H9 (cell line): ENCODE measurements around the gene NANOS3. TPM values are rescaled to one million over a fixed set of nuclear protein-coding genes. Genes with fewer than 3 reads are reported as not detected.

Experiments
- DNase-seq: peaks from one replicate; pipeline ENCODE4 v3.0.0-alpha.2; 2017
- H2AFZ ChIP-seq: one replicate; pipeline ENCODE4 v1.6.1; 2013; ENCODE audit warnings: mild to moderate bottlenecking, low read length, control low read depth, moderate library complexity
- H2AK5ac ChIP-seq: 2 replicates; pipeline ENCODE4 v1.6.1; 2013; ENCODE audit warnings: low read length, control low read depth, mixed read lengths; ENCODE audit not compliant: insufficient read length
- H2BK120ac ChIP-seq: one replicate; pipeline ENCODE4 v1.6.1; 2013; ENCODE audit warnings: low read depth, mild to moderate bottlenecking, low read length, control low read depth, inconsistent platforms; ENCODE audit not compliant: poor library complexity, severe bottlenecking
- H2BK12ac ChIP-seq: 2 replicates; pipeline ENCODE4 v1.6.1; 2013; ENCODE audit warnings: low read length, control low read depth, mixed read lengths, low read depth; ENCODE audit not compliant: insufficient read length
- H2BK15ac ChIP-seq: 2 replicates; pipeline ENCODE4 v1.6.1; 2013; ENCODE audit warnings: low read depth, low read length, control low read depth
- H2BK20ac ChIP-seq: one replicate; pipeline ENCODE4 v1.6.1; 2013; ENCODE audit warnings: low read depth, mild to moderate bottlenecking, low read length, control low read depth, inconsistent platforms; ENCODE audit not compliant: poor library complexity, severe bottlenecking
- H2BK5ac ChIP-seq: 2 replicates; pipeline ENCODE4 v1.6.1; 2013; ENCODE audit warnings: low read length, control low read depth, mixed read lengths; ENCODE audit not compliant: insufficient read length
- H3K14ac ChIP-seq: 2 replicates; pipeline ENCODE4 v1.6.1; 2013; ENCODE audit warnings: low read length, control low read depth; ENCODE audit not compliant: insufficient read depth
- H3K18ac ChIP-seq: 2 replicates; pipeline ENCODE4 v1.6.1; 2013; ENCODE audit warnings: low read depth, mild to moderate bottlenecking, mixed read lengths, low read length, control low read depth; ENCODE audit not compliant: insufficient read length
- H3K23ac ChIP-seq: 2 replicates; pipeline ENCODE4 v1.6.1; 2013; ENCODE audit warnings: low read length, control low read depth, mixed read lengths, low read depth; ENCODE audit not compliant: insufficient read length
- H3K23me2 ChIP-seq: 2 replicates; pipeline ENCODE4 v1.6.1; 2013; ENCODE audit warnings: low read depth, mild to moderate bottlenecking, mixed read lengths, low read length, control low read depth; ENCODE audit not compliant: insufficient read length, poor library complexity, severe bottlenecking
- H3K27ac ChIP-seq: 2 replicates; pipeline ENCODE4 v1.5.1; 2013; ENCODE audit warnings: low read length, control low read depth, mixed read lengths, low read depth; ENCODE audit not compliant: insufficient read length
- H3K27me3 ChIP-seq: 2 replicates; pipeline ENCODE4 v1.6.1; 2013; ENCODE audit warnings: low read length, control low read depth, inconsistent platforms; ENCODE audit not compliant: insufficient read depth
- H3K4ac ChIP-seq: 2 replicates; pipeline ENCODE4 v1.6.1; 2013; ENCODE audit warnings: low read depth, mild to moderate bottlenecking, control low read depth, inconsistent platforms, low read length, moderate library complexity
- H3K4me1 ChIP-seq: 2 replicates; pipeline ENCODE4 v1.6.1; 2013; ENCODE audit warnings: low read length, control low read depth, inconsistent platforms; ENCODE audit not compliant: insufficient read depth
- H3K4me2 ChIP-seq: 2 replicates; pipeline ENCODE4 v1.6.1; 2013; ENCODE audit warnings: low read length, control low read depth, mixed read lengths; ENCODE audit not compliant: insufficient read length, insufficient read depth
- H3K56ac ChIP-seq: 2 replicates; pipeline ENCODE4 v1.6.1; 2013; ENCODE audit warnings: low read depth, mild to moderate bottlenecking, mixed read lengths, low read length, control low read depth; ENCODE audit not compliant: insufficient read length
- H3K79me1 ChIP-seq: 2 replicates; pipeline ENCODE4 v1.6.1; 2013; ENCODE audit warnings: low read depth, mild to moderate bottlenecking, moderate library complexity, low read length, control low read depth, inconsistent platforms; ENCODE audit not compliant: insufficient read depth, poor library complexity, severe bottlenecking
- H3K79me2 ChIP-seq: 2 replicates; pipeline ENCODE4 v1.6.1; 2013; ENCODE audit warnings: low read length, control low read depth, inconsistent platforms; ENCODE audit not compliant: insufficient read depth
- H3K9ac ChIP-seq: 2 replicates; pipeline ENCODE4 v1.6.1; 2013; ENCODE audit warnings: low read length, control low read depth, mixed read lengths; ENCODE audit not compliant: insufficient read length; ENCODE audit errors: extremely low read depth
- H3K9me3 ChIP-seq: one replicate; pipeline ENCODE4 v1.6.1; 2013; ENCODE audit warnings: low read depth, low read length, inconsistent platforms; ENCODE audit not compliant: control insufficient read depth
- H3T11ph ChIP-seq: one replicate; pipeline ENCODE4 v1.6.1; 2013; ENCODE audit warnings: mild to moderate bottlenecking, low read length, control low read depth, inconsistent platforms
- H4K20me1 ChIP-seq: one replicate; pipeline ENCODE4 v1.6.1; 2013; ENCODE audit not compliant: control insufficient read depth, insufficient read length, insufficient read depth
- H4K5ac ChIP-seq: 2 replicates; pipeline ENCODE4 v1.6.1; 2013; ENCODE audit warnings: low read depth, mild to moderate bottlenecking, mixed read lengths, low read length, control low read depth; ENCODE audit not compliant: insufficient read length
- H4K8ac ChIP-seq: replicated peaks from 2 replicates; pipeline ENCODE4 v1.6.1; 2013; ENCODE audit warnings: low read length, control low read depth, mixed read lengths, low read depth; ENCODE audit not compliant: insufficient read length
- H4K91ac ChIP-seq: 2 replicates; pipeline ENCODE4 v1.6.1; 2013; ENCODE audit warnings: low read depth, mild to moderate bottlenecking, moderate library complexity, mixed read lengths, low read length, control low read depth; ENCODE audit not compliant: insufficient read length
- H3K27ac Mint-ChIP-seq, 3 experiments: 2 replicates in 2 of 3; 3 replicates in 1 of 3; pipeline ENCODE4 v1.8.0; 2020 to 2021; ENCODE audit warnings: mixed read lengths in 3 of 3, mild to moderate bottlenecking in 1 of 3, moderate library complexity in 1 of 3
- H3K27me3 Mint-ChIP-seq: 2 replicates; pipeline ENCODE4 v1.8.0; 2021; ENCODE audit warnings: low read depth, mild to moderate bottlenecking, moderate library complexity, mixed read lengths
- H3K36me3 Mint-ChIP-seq, 3 experiments: 2 replicates in 2 of 3; 3 replicates in 1 of 3; pipeline ENCODE4 v1.8.0; 2020 to 2021; ENCODE audit warnings: low read depth in 3 of 3, mixed read lengths in 3 of 3; ENCODE audit not compliant: insufficient read depth in 1 of 3
- H3K4me1 Mint-ChIP-seq, 2 experiments: 2 replicates each; pipeline ENCODE4 v1.8.0; 2020; ENCODE audit warnings: mixed read lengths in 2 of 2
- H3K4me3 Mint-ChIP-seq, 2 experiments: 2 replicates in 1 of 2; 3 replicates in 1 of 2; pipeline ENCODE4 v1.8.0; 2020 to 2021; ENCODE audit warnings: mild to moderate bottlenecking in 2 of 2, mixed read lengths in 2 of 2, moderate library complexity in 1 of 2
- H3K9me3 Mint-ChIP-seq, 2 experiments: 2 replicates in 1 of 2; 3 replicates in 1 of 2; pipeline ENCODE4 v1.8.0; 2020; ENCODE audit warnings: mild to moderate bottlenecking in 2 of 2, mixed read lengths in 2 of 2, moderate library complexity in 1 of 2
- CTCF ChIP-seq: fragments of 200-600 bp; sonication (generic); conservative IDR thresholded peaks from 3 replicates; pipeline ENCODE4 v1.8.0; 2021; ENCODE audit warnings: antibody characterized with exemption, mild to moderate bottlenecking
- WGBS: extraction: QIAGEN DNeasy Blood & Tissue Kit; methylation state at CpG from one replicate; pipeline ENCODE4 v1.1.7; 2013; ENCODE audit warnings: missing lambda C conversion rate, low lambda C conversion rate, mixed read lengths; ENCODE audit not compliant: insufficient read length; ENCODE audit errors: extremely low coverage; 5-methylcytosine and 5-hydroxymethylcytosine counted together
- total RNA-seq: library from RNA; stranded (reverse); gene quantifications from 2 replicates; pipeline ENCODE4 v1.2.1, GENCODE V29; 2021

Gene NANOS3
- total RNA-seq, 1 experiment from 2014 or later = not detected

GRCh38 chr19:13929340-13929739, 52.4 kb downstream of the NANOS3 start:
- no CpG with 5 or more reads among the region's 12 CpGs for WGBS
- Histone ChIP-seq H3K4ac (no peak overlapping the region), H3K14ac (no peak overlapping the region), H3K79me1 (no peaks in the 10 kb centered on the region), H3K4me1 (no peaks in the 10 kb centered on the region; the same call in 1 of the 2 replicates), H3K18ac (no peak overlapping the region), H2BK5ac (no peak overlapping the region), H4K20me1 (no peaks in the 10 kb centered on the region), H2AK5ac (no peak overlapping the region), H3T11ph (no peak overlapping the region), H3K23ac (no peak overlapping the region), H2BK15ac (no peak overlapping the region), H2AFZ (no peak overlapping the region), H3K27ac (no peak overlapping the region), H4K91ac (no peak overlapping the region), H2BK20ac (no peak overlapping the region), H2BK120ac (no peak overlapping the region), H3K27me3 (no peaks in the 10 kb centered on the region), H2BK12ac (no peak overlapping the region), H3K23me2 (no peaks in the 10 kb centered on the region), H3K4me2 (no peak overlapping the region), H3K9me3 (no peaks in the 10 kb centered on the region), H3K56ac (no peak overlapping the region), H3K9ac (no peak overlapping the region), H3K79me2 (no peaks in the 10 kb centered on the region), H4K8ac (no peak overlapping the region), H4K5ac (no peak overlapping the region)
- H3K4me3 Mint-ChIP-seq = no peak overlapping the region
- peaks cover 3 to 4% of the 10 kb centered on the region in 2 experiments for H3K4me1 Mint-ChIP-seq
- H3K9me3 Mint-ChIP-seq = no peaks in the 10 kb centered on the region
- no peak for TF ChIP-seq CTCF
- no peak for DNase-seq
- H3K27me3 Mint-ChIP-seq = no peaks in the 10 kb centered on the region; the same call in 1 of the 2 replicates
- peaks cover 17 to 39% (median 32%) of the 10 kb centered on the region in 3 experiments; a peak in 6 of 7 replicates for H3K36me3 Mint-ChIP-seq
- peak overlapping the region in 1 of 3 experiments; percentile 18; a peak in 1 of 7 replicates for H3K27ac Mint-ChIP-seq
